Ishikawa (cell line): Measurements from ENCODE around the gene NOTCH1.

Experiments used
- CEBPB ChIP-seq: IDR thresholded peaks from 2 replicates; pipeline ENCODE4 v1.6.1; 2012
- CREB1 ChIP-seq: IDR thresholded peaks from 2 replicates; pipeline ENCODE4 v1.6.1; 2012; ENCODE audit warnings: low read depth
- EGR1 ChIP-seq: IDR thresholded peaks from 2 replicates; pipeline ENCODE4 v1.6.1; 2012
- EP300 ChIP-seq: IDR thresholded peaks from 2 replicates; pipeline ENCODE4 v1.6.1; 2012; ENCODE audit warnings: borderline replicate concordance
- MAX ChIP-seq: IDR thresholded peaks from 2 replicates; pipeline ENCODE4 v1.6.1; 2012
- RAD21 ChIP-seq: IDR thresholded peaks from 2 replicates; pipeline ENCODE4 v1.6.1; 2012; ENCODE audit warnings: low read depth
- REST ChIP-seq: IDR thresholded peaks from 2 replicates; pipeline ENCODE4 v1.6.1; 2012; ENCODE audit warnings: low read depth, mild to moderate bottlenecking
- TAF1 ChIP-seq: IDR thresholded peaks from 2 replicates; pipeline ENCODE4 v1.6.1; 2012; ENCODE audit warnings: low read depth, mild to moderate bottlenecking
- TCF12 ChIP-seq: IDR thresholded peaks from 2 replicates; pipeline ENCODE4 v1.6.1; 2012; ENCODE audit warnings: low read depth
- TEAD4 ChIP-seq: IDR thresholded peaks from 2 replicates; pipeline ENCODE4 v1.6.1; 2012
- YY1 ChIP-seq: IDR thresholded peaks from 2 replicates; pipeline ENCODE4 v1.6.1; 2012; ENCODE audit warnings: low read depth

GRCh38 chr9:136499071-136499934 is 46.5 kb downstream of the NOTCH1 start:
- TF ChIP-seq CREB1 = no peak
- no peak for TF ChIP-seq RAD21
- no peak for TF ChIP-seq CEBPB
- TF ChIP-seq EP300 = no peak
- TF ChIP-seq YY1 = no peak
- TF ChIP-seq TCF12 = no peak
- TF ChIP-seq MAX = no peak
- no peak for TF ChIP-seq TAF1
- no peak for TF ChIP-seq REST
- TF ChIP-seq TEAD4 = no peak
- TF ChIP-seq EGR1 = no peak
